ENCODE measurements around the gene SLC50A1.

SLC50A1 gene

DNA sequence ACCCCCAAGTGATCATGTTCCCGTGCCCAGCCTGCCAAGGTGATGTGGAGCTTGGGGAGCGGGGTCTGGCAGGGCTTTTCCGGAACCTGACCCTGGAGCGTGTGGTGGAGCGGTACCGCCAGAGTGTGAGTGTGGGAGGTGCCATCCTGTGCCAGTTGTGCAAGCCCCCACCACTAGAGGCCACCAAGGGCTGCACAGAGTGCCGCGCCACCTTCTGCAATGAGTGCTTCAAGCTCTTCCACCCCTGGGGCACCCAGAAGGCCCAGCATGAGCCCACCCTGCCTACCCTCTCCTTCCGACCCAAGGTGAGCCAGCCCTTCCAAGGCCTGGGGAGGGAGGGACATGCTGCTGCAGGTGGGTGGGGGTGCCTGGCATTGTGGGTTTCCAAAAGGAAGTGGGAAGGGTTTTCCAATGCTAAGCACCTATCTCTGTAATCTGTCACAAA, 40.3 kb downstream of the SLC50A1 start:
- H3K36me3 ChIP-seq (ENCODE audit: control insufficient read depth, insufficient read depth, low read length) = peaks cover 23% of the 10 kb centered on the region
- no peak for DNase-seq
- no peaks in the 10 kb centered on the region for H3K27me3 ChIP-seq (replicated peaks; ENCODE audit: control insufficient read depth, insufficient read depth, low read length, poor library complexity, severe bottlenecking)
- no peaks in the 10 kb centered on the region for H3K9me3 ChIP-seq (ENCODE audit: control insufficient read depth, low read length)
- H3K27ac ChIP-seq (ENCODE audit: insufficient read depth, low read length, poor library complexity, severe bottlenecking) = peak overlapping the region; percentile 9
- H3K4me1 ChIP-seq (ENCODE audit: control insufficient read depth, insufficient read depth, low read length, poor library complexity, severe bottlenecking) = peaks cover 32% of the 10 kb centered on the region
- no peak overlapping the region for H3K4me3 ChIP-seq (ENCODE audit: insufficient read depth, low read depth, low read length, poor library complexity, severe bottlenecking)

DNA sequence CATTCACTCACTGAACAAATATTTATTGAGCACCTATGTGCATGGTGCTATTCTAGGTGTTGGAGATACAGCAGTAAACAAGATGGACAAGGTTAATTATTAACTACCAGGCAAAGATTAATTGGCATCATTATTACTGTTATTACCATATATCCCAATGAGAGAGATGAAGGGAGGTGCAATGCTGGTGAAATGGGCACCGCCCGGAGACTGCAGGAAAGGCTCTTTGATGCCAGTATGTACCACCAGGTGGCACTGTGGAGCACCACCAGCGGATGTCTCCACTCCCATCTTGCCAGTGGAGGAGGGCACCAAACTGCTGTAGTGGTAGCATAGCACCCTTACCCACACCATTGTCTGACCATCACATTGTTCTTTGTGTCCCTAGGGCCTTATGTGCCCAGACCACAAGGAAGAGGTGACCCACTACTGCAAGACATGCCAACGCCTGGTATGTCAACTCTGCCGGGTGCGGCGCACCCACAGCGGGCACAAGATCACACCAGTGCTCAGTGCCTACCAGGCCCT, 41.0 kb downstream of the SLC50A1 start:
- Histone ChIP-seq H3K4me1 (ENCODE audit: control insufficient read depth, insufficient read depth, low read length, poor library complexity, severe bottlenecking) (peaks cover 32% of the 10 kb centered on the region), H3K27me3 (replicated peaks; ENCODE audit: control insufficient read depth, insufficient read depth, low read length, poor library complexity, severe bottlenecking) (no peaks in the 10 kb centered on the region), H3K9me3 (ENCODE audit: control insufficient read depth, low read length) (no peaks in the 10 kb centered on the region), H3K36me3 (ENCODE audit: control insufficient read depth, insufficient read depth, low read length) (peaks cover 29% of the 10 kb centered on the region), H3K4me3 (ENCODE audit: insufficient read depth, low read depth, low read length, poor library complexity, severe bottlenecking) (no peak overlapping the region), H3K27ac (ENCODE audit: insufficient read depth, low read length, poor library complexity, severe bottlenecking) (peak overlapping the region; percentile 9)
- peak; percentile 59 to 72 (median 60) for DNase-seq

DNA sequence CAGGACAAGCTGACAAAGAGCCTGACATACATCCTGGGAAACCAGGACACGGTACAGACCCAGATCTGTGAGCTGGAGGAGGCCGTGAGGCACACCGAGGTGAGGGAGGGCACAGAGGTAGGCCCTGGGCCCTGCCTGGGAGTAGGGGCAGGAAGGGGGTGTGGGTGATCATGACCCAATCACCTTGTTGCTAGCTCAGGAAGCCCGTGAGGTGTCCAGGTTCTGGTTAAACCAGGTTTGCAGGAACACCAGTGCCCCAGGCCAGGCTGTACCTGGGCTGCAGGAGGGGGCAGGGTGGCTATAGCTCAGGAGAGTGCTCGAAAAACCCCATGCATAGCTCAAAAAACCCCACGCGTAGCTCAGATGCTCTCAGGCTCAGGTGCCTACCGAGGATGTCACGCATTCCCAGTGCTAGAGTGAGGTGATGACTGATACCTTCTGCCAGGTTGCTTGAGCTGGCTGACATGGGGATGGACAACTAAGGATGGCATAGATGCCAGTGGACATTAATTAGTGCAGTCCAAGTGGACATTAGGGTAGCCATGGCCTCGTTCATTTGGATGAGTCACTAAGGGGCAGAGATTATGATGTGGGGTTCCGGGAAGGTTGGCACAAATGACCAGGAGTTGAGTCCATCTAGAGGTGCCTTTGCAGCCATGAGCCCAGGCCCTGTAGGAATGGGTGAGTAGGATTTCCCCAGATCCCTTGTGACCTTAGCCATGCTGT, 41.7 kb downstream of the SLC50A1 start:
- H3K9me3 ChIP-seq (ENCODE audit: control insufficient read depth, low read length) = no peaks in the 10 kb centered on the region
- no peaks in the 10 kb centered on the region for H3K27me3 ChIP-seq (replicated peaks; ENCODE audit: control insufficient read depth, insufficient read depth, low read length, poor library complexity, severe bottlenecking)
- H3K4me1 ChIP-seq (ENCODE audit: control insufficient read depth, insufficient read depth, low read length, poor library complexity, severe bottlenecking) = peaks cover 30% of the 10 kb centered on the region
- H3K4me3 ChIP-seq (ENCODE audit: insufficient read depth, low read depth, low read length, poor library complexity, severe bottlenecking) = no peak overlapping the region
- no peak overlapping the region for H3K27ac ChIP-seq (ENCODE audit: insufficient read depth, low read length, poor library complexity, severe bottlenecking)
- H3K36me3 ChIP-seq (ENCODE audit: control insufficient read depth, insufficient read depth, low read length) = peaks cover 35% of the 10 kb centered on the region
- no peak for DNase-seq

DNA sequence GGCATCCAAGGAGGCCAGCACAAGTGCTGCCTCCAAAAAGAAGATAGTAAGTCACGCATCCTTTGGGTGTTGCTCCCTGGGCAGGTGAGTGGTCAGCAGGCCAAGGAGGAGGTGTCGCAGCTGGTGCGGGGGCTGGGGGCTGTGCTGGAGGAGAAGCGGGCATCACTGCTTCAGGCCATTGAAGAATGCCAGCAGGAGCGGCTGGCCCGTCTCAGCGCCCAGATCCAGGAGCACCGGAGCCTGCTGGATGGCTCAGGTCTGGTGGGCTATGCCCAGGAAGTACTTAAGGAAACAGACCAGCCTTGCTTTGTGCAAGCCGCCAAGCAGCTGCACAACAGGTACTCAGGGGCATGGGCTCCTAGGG, 42.2 kb downstream of the SLC50A1 start:
- Histone ChIP-seq H3K27me3 (replicated peaks; ENCODE audit: control insufficient read depth, insufficient read depth, low read length, poor library complexity, severe bottlenecking) (no peaks in the 10 kb centered on the region), H3K27ac (ENCODE audit: insufficient read depth, low read length, poor library complexity, severe bottlenecking) (no peak overlapping the region), H3K36me3 (ENCODE audit: control insufficient read depth, insufficient read depth, low read length) (peaks cover 36% of the 10 kb centered on the region), H3K4me3 (ENCODE audit: insufficient read depth, low read depth, low read length, poor library complexity, severe bottlenecking) (no peak overlapping the region), H3K4me1 (ENCODE audit: control insufficient read depth, insufficient read depth, low read length, poor library complexity, severe bottlenecking) (peaks cover 29% of the 10 kb centered on the region), H3K9me3 (ENCODE audit: control insufficient read depth, low read length) (no peaks in the 10 kb centered on the region)
- DNase-seq = no peak

DNA sequence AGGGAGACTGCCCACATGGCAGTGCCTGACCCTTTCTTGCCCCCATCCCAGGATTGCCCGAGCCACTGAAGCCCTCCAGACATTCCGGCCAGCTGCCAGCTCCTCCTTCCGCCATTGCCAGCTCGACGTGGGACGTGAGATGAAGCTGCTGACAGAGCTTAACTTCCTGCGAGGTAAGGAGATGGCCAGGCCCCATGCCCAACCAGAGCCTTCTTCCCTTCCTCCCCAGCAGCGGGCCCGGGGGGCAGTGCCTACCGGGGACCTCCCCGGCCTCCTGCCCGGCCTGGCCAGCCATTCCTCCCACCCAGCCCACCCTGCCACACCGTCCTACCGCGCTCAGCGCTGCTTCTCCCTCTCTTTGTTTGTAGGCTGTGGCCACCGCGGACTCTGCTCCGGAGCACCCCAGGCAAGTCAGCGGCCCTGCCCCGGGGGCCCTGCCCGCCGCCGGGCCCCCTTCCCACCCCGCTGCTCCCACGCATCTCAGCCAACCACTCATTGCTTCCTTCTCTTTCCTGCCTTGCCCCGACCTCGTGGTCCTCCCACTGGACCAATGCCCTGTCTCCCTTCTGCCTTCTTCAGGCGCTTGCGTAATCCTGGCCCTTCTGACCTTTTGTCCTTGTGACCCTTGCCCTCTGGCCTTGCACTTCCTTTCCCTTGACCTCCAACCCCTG, 42.9 kb downstream of the SLC50A1 start:
- peaks cover 29% of the 10 kb centered on the region for H3K4me1 ChIP-seq (ENCODE audit: control insufficient read depth, insufficient read depth, low read length, poor library complexity, severe bottlenecking)
- DNase-seq = no peak
- peaks cover 36% of the 10 kb centered on the region for H3K36me3 ChIP-seq (ENCODE audit: control insufficient read depth, insufficient read depth, low read length)

GRCh38 chr1:155179112-155180031, 43.7 kb downstream of the SLC50A1 start:
- peaks cover 22% of the 10 kb centered on the region for H3K4me1 ChIP-seq (ENCODE audit: control insufficient read depth, insufficient read depth, low read length, poor library complexity, severe bottlenecking)
- no peaks in the 10 kb centered on the region for H3K27me3 ChIP-seq (replicated peaks; ENCODE audit: control insufficient read depth, insufficient read depth, low read length, poor library complexity, severe bottlenecking)
- no peaks in the 10 kb centered on the region for H3K9me3 ChIP-seq (ENCODE audit: control insufficient read depth, low read length)
- peaks cover 36% of the 10 kb centered on the region for H3K36me3 ChIP-seq (ENCODE audit: control insufficient read depth, insufficient read depth, low read length)
- no peak overlapping the region for H3K4me3 ChIP-seq (ENCODE audit: insufficient read depth, low read depth, low read length, poor library complexity, severe bottlenecking)
- H3K27ac ChIP-seq (ENCODE audit: insufficient read depth, low read length, poor library complexity, severe bottlenecking) = no peak overlapping the region
- DNase-seq = no peak

More for the DNA sequence above, 42.9 kb downstream of the SLC50A1 start:
- H3K27ac ChIP-seq (ENCODE audit: insufficient read depth, low read length, poor library complexity, severe bottlenecking) = no peak overlapping the region
- H3K27me3 ChIP-seq (replicated peaks; ENCODE audit: control insufficient read depth, insufficient read depth, low read length, poor library complexity, severe bottlenecking) = no peaks in the 10 kb centered on the region
- no peak overlapping the region for H3K4me3 ChIP-seq (ENCODE audit: insufficient read depth, low read depth, low read length, poor library complexity, severe bottlenecking)
- H3K9me3 ChIP-seq (ENCODE audit: control insufficient read depth, low read length) = no peaks in the 10 kb centered on the region

GRCh38 chr1:155181371-155182051, 45.9 kb downstream of the SLC50A1 start:
- H3K27me3 ChIP-seq (replicated peaks; ENCODE audit: control insufficient read depth, insufficient read depth, low read length, poor library complexity, severe bottlenecking) = no peaks in the 10 kb centered on the region
- no peaks in the 10 kb centered on the region for H3K9me3 ChIP-seq (ENCODE audit: control insufficient read depth, low read length)
- peaks cover 36% of the 10 kb centered on the region for H3K36me3 ChIP-seq (ENCODE audit: control insufficient read depth, insufficient read depth, low read length)
- DNase-seq = no peak
- no peak overlapping the region for H3K4me3 ChIP-seq (ENCODE audit: insufficient read depth, low read depth, low read length, poor library complexity, severe bottlenecking)
- no peak overlapping the region for H3K27ac ChIP-seq (ENCODE audit: insufficient read depth, low read length, poor library complexity, severe bottlenecking)
- H3K4me1 ChIP-seq (ENCODE audit: control insufficient read depth, insufficient read depth, low read length, poor library complexity, severe bottlenecking) = peaks cover 6% of the 10 kb centered on the region

GRCh38 chr1:155182052-155182550, 46.4 kb downstream of the SLC50A1 start:
- H3K9me3 ChIP-seq (ENCODE audit: control insufficient read depth, low read length) = no peaks in the 10 kb centered on the region
- H3K27me3 ChIP-seq (replicated peaks; ENCODE audit: control insufficient read depth, insufficient read depth, low read length, poor library complexity, severe bottlenecking) = no peaks in the 10 kb centered on the region
- peaks cover 36% of the 10 kb centered on the region for H3K36me3 ChIP-seq (ENCODE audit: control insufficient read depth, insufficient read depth, low read length)
- DNase-seq = no peak
- no peak overlapping the region for H3K4me3 ChIP-seq (ENCODE audit: insufficient read depth, low read depth, low read length, poor library complexity, severe bottlenecking)
- no peak overlapping the region for H3K27ac ChIP-seq (ENCODE audit: insufficient read depth, low read length, poor library complexity, severe bottlenecking)
- peaks cover under 1% of the 10 kb centered on the region for H3K4me1 ChIP-seq (ENCODE audit: control insufficient read depth, insufficient read depth, low read length, poor library complexity, severe bottlenecking)

GRCh38 chr1:155183775-155184221, 48.1 kb downstream of the SLC50A1 start:
- Histone ChIP-seq H3K9me3 (ENCODE audit: control insufficient read depth, low read length) (no peaks in the 10 kb centered on the region), H3K4me1 (ENCODE audit: control insufficient read depth, insufficient read depth, low read length, poor library complexity, severe bottlenecking) (no peaks in the 10 kb centered on the region), H3K27ac (ENCODE audit: insufficient read depth, low read length, poor library complexity, severe bottlenecking) (no peak overlapping the region), H3K27me3 (replicated peaks; ENCODE audit: control insufficient read depth, insufficient read depth, low read length, poor library complexity, severe bottlenecking) (no peaks in the 10 kb centered on the region), H3K36me3 (ENCODE audit: control insufficient read depth, insufficient read depth, low read length) (peaks cover 27% of the 10 kb centered on the region), H3K4me3 (ENCODE audit: insufficient read depth, low read depth, low read length, poor library complexity, severe bottlenecking) (no peak overlapping the region)
- no peak for DNase-seq
